ENCODE data around the gene RIPOR2.

RIPOR2 gene

DNA sequence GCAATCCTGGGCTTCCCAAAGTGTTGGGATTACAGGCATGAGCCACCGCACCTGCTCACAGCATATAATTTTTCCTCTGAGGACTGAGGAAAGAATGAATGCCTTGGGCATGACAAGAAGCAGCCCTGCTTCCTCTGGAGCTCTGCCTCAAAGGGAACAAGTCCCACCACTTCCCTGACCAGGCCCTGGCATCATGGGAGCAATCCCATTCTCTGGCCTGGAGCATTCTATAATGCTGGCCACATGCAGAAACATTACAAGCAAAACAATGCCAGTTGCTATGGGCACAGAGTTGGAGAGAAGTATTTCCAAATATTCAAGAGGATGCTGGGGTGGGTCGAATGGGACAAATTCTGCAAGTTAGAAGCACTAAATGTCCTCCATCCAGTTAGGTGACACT lies 95.6 kb downstream of the RIPOR2 start:
- no peak for DNase-seq

DNA sequence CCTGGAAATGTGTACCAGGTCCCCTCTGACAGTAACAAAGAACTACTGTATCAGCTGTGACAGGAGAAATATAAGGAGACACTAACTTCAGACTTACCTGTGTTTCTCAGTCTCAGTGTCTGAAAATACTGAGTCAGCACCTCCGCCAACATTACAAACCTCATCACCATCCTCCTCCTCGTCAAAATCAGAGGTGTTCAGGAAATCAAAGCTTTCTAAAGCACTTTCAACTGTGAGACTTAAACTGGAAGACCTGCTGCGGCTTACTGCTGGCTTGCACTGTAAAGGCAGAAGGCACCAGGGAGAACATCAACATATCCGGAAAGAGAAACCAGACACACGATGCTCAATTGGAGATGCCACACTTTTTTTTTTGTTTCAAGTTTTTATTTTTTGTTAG lies 96.8 kb downstream of the RIPOR2 start:
- no peak for DNase-seq

DNA sequence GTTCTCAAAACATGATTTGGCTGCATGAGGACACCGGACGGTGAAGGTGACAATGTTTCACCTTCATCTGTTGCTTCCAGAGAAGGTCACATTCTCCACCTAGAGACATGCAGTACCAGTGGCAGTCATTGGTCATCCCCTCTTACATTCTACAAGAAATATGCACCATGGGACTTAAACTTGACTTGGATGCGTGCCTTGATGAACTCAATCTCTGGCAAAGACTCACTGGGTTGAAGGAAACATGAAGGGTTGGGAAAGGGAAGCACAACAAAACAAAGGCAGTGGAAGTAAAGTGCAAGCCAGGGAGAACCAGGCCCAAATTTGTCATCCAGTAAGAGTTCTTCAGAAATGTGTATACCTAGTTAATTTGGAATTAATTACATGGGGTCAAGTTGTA lies 97.7 kb downstream of the RIPOR2 start:
- no peak for DNase-seq

DNA sequence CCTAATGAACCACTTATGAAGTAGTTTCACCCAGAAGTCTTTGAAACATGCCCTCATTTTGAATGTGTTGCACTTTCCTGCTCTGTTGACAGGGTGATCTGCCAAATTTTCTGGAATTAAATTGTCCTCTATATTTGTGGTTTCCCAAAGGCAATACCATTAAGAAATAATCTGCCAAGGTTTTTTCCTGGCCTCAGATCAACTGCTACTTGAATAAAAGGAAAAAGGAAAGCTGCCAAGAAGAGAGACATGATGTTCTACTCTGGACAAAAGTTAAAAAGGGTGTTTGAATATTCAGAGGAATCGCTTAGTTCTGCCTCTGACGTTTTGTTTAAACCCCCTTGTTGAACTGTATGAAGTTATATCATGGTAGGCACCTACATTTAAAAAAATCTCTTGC lies 99.7 kb downstream of the RIPOR2 start:
- DNase-seq: no peak

DNA sequence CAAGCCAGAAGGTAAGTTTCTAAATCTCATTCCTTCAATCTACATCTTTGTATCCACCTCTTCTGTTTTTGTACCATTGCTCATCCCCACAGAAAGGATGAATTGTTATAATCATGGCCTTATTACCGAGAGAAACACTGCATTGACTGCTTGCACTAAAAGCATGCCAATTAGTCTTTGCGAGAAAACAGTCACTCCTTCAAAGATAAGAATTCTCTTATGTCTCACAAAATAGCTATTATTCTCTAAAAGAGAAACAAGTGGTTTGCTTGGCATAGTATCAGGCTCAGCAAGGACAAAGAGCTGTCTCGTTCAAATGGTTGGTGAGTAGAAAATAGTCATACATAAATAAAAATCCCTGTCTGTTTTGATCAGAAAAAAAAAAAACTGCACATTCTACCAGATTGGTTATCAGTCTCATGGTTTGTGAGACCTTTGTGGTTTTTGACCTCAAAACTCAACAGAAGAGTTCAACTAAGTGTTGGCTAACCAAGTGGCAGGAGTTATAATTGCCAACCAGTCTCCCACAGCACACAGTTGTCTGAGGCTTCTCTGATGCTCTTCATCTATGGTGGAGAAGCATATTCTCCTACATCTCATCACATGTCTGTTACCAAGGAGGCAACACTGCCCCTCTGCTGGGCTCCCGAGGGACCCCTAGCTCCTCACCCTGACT lies 101.9 kb downstream of the RIPOR2 start:
- DNase-seq: no peak

DNA sequence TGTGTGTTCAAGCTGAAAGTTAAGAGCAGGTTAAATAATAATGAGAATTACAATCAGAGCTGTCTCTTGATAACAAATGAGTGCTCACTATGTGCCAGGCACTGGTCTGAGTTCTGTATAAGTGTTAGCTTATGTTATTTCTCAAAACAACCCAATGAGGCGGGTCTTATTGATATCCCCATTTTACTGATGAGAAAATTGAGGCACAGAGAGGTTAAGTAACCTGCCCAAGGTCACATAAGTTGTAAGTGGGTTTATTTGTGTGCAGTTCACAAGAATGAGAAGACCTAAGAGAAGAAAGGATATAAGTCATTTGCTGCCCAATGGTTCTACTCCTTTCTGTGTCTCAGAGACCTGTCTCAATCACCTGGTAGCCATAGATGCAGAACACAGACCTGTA lies 103.0 kb downstream of the RIPOR2 start:
- DNase-seq: no peak

DNA sequence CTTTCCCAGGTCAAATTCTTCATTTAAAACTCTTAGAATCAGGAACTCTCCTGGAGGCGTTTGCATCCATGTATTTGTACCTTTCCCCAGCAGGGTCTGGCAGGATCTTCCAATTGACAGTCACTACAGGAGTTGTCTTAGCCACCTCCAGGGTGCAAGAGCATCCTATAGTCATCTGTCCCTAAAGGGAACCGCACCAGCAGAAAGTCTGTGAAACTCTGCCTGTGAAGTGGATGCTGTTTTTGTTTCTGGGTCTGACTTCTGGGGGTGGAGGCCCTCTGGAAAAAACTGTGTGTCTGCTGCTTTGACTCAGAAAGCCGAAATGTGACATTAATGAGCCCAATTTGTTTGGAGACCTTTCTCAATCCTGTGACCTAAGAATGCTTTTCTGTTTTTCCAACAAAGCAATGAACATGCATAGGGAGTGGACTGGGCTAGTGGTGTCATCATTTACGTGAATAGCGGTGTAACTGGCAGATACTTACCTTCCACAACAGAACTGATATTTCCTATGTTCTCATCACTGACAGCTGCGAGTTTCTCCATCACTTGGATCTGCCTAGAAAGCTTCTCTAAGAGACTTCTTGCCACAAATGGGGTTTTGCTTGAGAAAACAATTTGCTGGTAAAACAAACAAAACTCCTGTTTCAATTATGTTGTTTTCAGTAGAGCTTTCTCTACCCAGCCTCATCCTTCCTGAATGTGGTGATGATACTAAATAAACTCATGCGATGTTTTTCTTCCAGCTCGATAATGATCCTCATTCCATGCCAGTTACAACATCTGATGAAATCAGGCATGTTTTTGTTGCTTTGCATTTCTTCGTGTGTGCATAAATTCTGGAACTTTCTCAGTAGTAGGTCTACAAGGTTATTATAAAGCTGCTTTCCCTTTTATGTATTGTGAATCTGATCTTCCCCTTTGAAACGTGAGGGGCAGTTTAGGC lies 103.7 kb downstream of the RIPOR2 start:
- no peak for DNase-seq

DNA sequence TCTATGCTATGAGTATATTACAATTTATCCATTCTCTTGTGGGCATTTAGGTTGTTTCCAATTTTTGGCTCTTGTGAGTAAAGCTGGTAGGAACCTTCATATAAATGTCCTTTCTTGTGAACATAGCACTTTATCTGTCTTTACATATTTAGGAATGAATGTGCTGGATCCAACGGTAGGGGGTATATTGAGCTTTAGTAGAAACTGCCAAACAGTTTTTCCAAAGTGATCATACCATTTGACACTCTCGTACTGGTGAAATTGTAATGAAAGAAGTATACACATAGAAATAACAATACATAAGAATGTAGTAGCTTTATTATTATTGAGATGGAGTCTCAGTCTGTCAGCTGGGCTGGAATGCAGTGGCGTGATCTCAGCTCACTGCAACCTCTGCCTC lies 106.1 kb downstream of the RIPOR2 start:
- no peak for DNase-seq

DNA sequence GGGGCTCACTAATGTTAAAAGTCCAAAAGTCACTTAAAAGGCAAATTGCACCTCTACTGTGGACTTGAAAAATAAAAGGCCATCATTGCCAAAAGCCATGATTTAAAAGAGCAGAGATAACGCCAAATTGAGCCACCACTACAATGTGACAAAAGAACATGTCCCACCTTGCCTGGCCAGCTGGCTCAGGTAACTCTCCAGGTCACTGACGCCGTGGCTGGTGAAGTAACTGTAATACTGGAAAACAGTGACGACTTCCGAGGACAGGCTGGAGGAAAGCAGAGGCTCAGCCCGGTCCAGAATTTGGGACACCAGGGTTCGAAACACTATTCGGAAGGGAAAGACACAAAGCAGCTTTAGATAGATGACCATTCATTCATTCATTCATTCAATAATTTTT lies 107.8 kb downstream of the RIPOR2 start:
- no peak for DNase-seq

DNA sequence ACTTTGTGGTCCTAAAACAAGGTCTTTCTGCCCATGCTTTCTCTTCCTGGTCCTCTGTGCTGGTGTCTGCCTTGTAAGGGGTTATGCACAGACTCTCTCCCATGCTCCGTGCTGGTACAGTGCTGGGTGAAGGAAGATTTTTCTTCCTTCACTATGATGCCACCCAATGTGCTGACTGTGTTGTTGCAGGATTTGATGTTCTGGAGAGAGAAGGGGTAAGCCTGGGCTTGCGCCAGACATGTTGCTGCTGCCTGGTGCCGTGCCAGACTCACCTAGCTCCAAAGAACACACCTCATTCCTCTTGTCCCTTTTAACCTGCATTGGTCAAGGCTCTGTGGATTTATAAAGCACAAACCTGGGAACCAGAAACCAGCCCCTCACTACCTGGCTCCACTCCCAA lies 108.6 kb downstream of the RIPOR2 start:
- no peak for DNase-seq

DNA sequence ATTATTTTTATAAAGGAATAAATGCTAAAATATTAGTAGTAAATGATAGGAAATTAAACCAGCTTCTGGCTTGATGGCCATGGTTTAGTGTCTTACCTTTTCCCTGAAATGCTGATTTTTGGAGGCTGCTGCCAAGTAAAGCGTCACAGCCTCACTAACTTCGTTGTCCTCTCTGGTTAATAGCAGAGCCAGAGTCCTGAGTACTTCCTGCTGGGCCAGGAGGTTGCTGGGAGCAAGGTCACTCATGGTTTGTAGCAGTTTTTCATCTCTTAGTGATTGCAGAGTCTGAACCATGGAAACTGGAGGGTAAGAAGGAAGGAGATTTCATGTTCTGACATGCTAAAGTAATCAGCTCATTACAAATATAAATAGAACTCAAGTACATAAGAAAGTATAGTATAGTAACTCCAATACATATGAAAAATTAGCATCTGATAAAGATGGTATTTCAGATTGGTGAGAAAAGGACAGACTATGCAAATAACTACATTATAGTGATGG lies 110.6 kb downstream of the RIPOR2 start:
- DNase-seq: no peak

DNA sequence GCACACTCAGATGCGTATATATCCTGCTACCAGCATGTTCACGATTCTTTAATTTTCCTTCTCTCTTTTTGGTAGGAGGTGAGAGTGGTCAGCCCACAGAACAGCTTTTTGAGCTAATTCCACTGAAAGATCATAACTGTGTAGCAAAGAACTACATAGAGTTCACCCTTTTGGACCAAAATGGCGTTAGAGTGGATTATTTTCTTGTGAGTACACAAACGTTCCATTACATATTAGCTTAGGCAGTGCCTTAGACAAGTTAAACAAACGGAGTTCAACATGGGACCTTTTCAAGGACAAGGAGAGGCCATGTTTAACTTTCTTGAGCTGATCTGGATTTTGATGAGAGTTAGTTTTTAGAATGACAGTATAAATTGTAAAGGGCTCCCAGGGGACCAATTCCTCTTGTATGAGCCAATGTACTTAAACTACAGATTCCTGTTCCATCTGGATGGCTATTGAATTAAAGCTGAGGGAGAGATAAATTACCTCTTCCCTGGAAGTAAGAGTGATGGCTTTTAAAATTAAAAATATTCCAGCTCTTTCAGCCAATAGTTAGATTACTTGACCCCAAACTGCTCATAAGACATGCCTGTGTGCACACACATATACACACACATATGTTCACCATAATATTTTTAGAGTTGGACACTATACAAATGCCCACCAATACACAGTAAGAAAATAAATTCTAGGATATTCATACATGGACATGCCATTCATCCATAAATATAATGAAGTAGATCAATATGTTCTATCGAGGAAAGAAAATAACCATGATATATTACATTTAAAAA lies 111.4 kb downstream of the RIPOR2 start:
- DNase-seq: no peak

DNA sequence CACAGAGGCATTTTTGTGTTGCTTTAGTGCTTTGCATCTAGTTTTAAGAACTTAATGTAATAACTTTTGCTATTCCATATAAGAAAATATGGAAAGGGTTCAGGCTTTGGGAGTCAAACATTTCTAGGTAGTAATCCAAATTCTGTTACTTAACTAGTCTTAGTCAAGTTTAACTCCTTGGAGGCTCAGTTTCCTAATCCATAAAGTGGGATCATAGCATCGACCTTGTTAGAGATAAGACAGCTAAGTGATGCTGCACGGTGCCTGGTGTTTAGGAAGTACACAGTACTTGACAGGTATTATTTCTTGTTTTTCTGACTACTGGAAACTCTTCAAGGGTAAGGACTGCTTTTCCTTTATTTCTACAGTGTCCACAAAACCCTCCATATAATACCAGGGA lies 112.6 kb downstream of the RIPOR2 start:
- DNase-seq: no peak

DNA sequence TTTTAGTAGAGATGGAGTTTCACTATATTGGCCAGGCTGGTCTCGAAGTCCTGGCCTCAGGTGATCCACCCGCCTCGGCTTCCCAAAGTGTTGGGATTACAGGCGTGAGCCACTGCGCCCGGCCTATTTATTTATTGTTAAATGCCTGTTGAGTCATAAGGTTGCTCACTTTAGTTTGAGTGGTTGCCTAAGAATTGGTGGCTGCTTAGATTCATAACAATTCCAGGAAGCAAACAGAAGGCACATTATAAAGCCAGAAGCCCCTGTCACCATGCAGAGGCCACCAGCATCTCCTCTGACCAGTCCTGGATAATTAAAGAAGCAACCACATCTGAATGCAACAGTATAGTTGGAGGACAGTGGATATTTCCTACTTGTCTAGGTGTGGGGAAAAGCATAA lies 113.1 kb downstream of the RIPOR2 start:
- no peak for DNase-seq

DNA sequence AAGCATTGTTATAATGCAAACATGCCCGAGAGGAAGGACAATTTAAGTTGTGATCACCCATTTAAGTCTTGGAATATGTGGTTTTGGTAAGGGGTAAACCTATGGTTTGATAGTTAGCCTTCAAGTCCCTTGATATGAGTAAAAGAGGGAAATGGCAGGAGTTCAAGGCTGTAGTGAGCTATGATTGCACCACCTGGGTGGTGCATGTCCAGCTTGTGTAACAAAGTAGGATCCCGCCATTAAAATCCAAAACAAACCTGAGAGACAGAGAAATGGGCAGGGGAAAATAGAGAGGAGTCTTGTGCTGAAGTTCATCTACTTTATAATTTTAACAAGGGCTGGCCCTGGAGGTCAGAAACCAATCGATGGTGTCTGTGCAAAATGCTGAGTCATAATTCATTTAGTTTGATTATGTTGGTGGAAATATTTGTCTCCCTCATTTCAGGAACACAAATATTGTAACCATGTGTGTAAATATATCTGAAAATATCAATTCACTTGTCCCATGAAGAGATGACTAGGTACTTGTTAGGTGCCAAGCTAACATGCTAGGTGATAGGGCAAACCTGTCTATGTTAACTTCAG lies 113.8 kb downstream of the RIPOR2 start:
- DNase-seq: no peak

DNA sequence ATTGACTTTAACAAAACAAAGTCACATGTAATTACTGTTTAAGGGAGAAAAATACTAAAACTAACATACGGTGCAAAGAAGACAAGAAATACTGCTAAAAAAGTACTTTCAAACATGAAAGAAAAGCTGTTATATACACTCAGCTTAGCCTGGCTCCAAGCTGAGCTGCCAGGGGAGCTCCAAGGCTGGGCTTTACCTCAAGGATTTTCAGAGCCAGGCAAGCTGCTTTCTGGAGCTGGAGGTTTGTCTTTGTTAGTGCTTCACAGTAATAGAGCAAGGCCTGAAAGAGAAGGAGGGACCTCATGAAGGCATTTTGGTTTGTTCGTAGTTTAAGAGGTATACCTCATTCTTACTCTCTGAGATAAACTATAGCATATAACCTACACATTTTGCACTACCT lies 117.4 kb downstream of the RIPOR2 start:
- DNase-seq: no peak

DNA sequence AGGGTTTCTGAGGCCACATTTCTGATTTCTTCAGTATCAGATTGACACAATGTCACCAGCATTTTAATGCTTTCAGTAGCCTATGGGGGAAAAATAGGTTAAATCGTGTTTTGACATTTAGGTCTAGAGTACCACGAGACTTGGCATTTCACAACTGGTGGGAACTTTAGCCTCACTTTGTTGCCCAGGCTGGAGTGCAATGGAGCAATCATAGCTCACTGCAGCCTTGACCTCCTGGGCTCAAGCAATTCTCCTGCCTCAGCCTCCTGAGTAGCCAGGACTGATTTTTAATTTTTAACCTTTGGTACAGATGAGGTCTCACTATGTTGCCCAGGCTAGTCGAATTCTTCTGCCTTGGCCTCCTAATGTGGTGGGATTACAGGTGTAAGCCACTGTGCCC lies 126.0 kb downstream of the RIPOR2 start:
- DNase-seq: no peak

DNA sequence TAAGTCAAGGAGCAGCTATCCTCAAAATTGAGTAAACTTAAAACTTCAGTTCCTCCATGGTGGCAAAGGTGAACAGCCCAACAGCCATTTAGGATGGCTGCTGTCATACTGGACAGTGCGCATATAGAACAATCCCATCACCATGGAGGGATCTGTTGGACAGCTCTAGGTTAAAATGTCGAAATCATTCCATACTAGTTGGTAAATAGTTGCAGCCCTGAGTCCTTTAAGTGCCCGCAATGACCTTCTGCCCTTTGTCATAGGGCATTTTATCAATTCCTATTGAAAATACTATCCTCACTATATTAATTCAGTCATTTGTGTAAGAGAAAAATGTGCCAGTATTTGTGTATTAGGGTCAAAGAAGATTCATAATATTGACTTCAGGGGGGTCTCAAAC lies 128.2 kb downstream of the RIPOR2 start:
- no peak for DNase-seq

DNA sequence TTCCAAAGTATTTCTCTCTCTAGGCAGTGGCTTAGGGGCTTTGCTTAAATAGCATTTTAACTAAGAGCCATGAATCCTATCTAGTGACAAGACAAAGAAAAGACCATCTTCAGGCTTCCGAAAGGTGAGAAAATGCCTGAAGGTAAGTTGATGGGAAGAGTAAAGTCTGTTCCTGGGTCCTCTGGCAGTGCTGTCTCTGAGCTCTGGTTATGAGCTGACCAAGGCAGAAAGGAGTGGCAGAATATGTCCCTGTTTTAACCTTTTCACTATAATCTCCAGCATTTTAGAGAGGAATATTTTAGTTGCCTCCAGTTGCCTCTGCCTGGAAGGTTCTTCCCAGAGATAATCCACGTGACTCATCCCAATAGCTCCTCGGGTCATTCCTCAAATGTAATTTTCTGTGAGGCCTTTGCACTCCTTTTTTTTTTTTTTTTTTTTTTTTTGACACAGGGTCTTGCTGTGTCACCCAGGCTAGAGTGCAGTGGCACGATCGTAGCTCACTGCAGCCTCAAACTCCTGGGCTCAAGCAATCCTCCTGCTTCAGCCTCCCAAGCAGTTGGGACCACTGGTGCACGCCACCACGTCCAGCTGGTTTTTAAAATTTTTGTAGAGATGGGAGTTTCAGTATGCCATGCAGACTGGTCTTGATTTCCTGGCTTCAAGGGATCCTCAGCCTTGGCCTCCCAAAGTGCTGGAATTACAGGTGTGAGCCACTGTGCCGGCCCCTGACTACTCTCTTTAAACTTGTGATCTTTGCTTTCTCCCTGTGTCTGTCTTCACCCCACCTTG lies 133.3 kb downstream of the RIPOR2 start:
- DNase-seq: no peak

DNA sequence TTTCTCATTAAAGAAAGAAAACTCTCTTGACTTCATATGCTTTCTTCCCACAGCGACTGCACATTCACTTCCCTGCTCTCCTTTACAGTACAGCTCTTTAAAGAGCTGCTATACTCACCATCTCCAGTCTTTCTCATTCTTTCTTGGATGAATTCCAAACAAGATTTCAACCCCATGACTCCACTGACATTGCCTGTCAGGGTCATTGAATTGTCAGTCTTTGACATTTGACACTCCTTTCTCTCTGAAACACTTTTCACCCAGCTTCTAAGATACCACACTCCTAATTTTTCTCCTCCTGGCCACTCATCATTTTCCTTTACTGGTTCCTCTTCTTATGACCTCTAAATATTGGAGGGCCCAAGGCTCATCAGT lies 136.2 kb downstream of the RIPOR2 start:
- DNase-seq: no peak

DNA sequence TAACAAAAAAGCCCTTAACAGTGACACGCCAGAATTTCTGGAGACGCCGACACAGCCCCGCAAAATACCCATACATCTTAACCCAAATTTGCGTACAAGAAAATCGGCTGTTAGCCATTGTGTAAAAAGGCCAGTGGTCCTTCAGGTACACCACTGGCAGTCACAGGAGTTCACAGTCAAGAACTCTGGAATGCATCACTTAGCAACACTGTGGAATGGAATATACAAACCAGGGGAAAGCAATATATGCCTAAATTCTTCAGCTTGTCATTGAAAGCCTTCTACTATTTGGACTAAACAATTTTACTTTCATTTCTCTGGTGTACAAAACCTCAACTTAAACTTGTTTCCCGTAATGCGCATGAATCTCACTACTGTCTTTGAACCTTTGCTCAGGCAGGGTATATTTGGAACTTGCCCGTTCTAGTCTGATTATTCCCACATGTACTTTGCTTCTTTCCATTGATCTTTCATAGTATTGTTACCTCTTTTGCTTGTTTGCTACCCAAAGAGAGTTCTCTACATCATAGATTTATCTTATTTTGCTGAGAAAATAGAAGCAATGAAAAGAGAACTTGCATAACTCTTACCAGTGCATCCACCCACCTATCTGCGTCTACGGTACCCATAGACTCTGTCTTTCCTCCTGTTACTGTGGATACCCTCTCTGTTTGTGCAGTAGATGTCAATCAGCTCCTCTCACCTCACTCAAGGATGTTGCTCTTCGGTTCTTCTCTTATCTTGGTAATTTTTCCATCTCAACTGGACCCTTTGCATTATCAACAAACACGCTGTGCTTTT lies 136.8 kb downstream of the RIPOR2 start, which contains the start of gene ARMH2:
Gene ARMH2 (minus strand): TSS at position 178 of the 801 bp plus-strand sequence. CDS start 60 bp downstream, at position 118.
- no peak for DNase-seq
